T-helper 1 cell treated with Interleukin-12 subunit alpha and Interleukin-12 subunit beta and Interleukin-4 antibody, amounts not matched to agents 30 μg/mL and 1 μg/mL, for 36 hours (primary cell): ENCODE results near the gene DISC1.

ENCODE experiments used
- H3K27ac Mint-ChIP-seq: one replicate; pipeline ENCODE4 v1.8.0; 2021; ENCODE audit warnings: mild to moderate bottlenecking, mixed read lengths
- H3K27me3 Mint-ChIP-seq: one replicate; pipeline ENCODE4 v1.8.0; 2021; ENCODE audit warnings: low read depth, mixed read lengths
- H3K36me3 Mint-ChIP-seq: one replicate; pipeline ENCODE4 v1.8.0; 2021; ENCODE audit warnings: low read depth, mixed read lengths
- H3K4me1 Mint-ChIP-seq: one replicate; pipeline ENCODE4 v1.8.0; 2021; ENCODE audit warnings: low read depth, mixed read lengths
- H3K4me3 Mint-ChIP-seq: one replicate; pipeline ENCODE4 v1.8.0; 2021; ENCODE audit warnings: mild to moderate bottlenecking, moderate library complexity, mixed read lengths
- H3K9me3 Mint-ChIP-seq: one replicate; pipeline ENCODE4 v1.8.0; 2021; ENCODE audit warnings: mixed read lengths

DISC1 gene

GRCh38 chr1:231808116-231808515 is 181.5 kb downstream of the DISC1 start:
- Mint-ChIP-seq H3K9me3 (no peaks in the 10 kb centered on the region), H3K36me3 (no peaks in the 10 kb centered on the region), H3K4me3 (no peak overlapping the region), H3K4me1 (no peaks in the 10 kb centered on the region), H3K27me3 (no peaks in the 10 kb centered on the region), H3K27ac (no peak overlapping the region)

DNA sequence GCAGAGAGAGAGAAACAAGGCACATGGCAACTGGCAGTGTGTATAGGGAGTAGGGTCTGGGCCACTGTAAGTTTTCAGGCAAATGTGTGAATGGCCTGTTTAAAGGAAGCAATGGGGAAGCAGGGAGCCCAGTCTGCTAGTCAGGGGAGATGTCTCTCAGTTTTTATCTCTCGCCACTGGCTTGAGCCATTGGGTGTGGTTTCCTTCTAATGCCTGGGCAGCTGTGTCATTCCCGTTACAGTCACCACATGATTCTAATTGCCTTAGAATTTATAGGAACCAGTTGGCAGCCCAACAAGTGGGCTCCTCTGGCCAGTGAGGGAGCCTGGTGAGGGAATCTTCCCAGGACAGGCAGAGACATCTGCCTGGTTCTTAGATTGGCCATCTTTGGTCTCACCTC is 182.4 kb downstream of the DISC1 start:
- Mint-ChIP-seq H3K4me1 (no peaks in the 10 kb centered on the region), H3K36me3 (no peaks in the 10 kb centered on the region), H3K4me3 (no peak overlapping the region), H3K27me3 (no peaks in the 10 kb centered on the region), H3K9me3 (no peaks in the 10 kb centered on the region), H3K27ac (no peak overlapping the region)

DNA sequence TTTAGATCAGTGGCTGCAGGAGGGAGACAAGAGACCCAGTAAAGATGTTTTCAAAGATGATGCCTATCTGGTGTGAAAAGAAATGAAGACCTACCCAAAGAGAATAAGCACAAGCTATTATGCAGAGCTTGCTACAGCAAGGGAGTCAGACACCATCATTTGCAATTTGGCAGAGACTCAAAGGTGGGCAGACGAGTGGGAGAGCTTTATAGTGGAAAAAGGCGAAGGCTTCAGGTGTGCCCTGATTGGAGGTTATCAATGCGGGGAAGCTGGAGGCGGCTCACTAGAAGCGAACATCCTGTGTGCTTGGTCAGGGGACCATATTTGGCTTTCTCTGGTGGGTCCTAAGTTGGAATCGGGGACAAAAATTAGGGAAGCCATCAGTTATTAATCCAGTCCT is 183.8 kb downstream of the DISC1 start:
- H3K27ac Mint-ChIP-seq: no peak overlapping the region
- no peaks in the 10 kb centered on the region for H3K9me3 Mint-ChIP-seq
- no peaks in the 10 kb centered on the region for H3K27me3 Mint-ChIP-seq
- H3K4me1 Mint-ChIP-seq: no peaks in the 10 kb centered on the region
- H3K4me3 Mint-ChIP-seq: no peak overlapping the region
- H3K36me3 Mint-ChIP-seq: no peaks in the 10 kb centered on the region

- Mint-ChIP-seq H3K4me3 (no peak overlapping the region), H3K27me3 (no peaks in the 10 kb centered on the region), H3K4me1 (no peaks in the 10 kb centered on the region), H3K27ac (no peak overlapping the region), H3K36me3 (peaks cover 5% of the 10 kb centered on the region), H3K9me3 (no peaks in the 10 kb centered on the region)
These were observed 187.4 kb downstream of the DISC1 start for GRCh38 chr1:231814021-231814420.

GRCh38 chr1:231814521-231814920 is 187.9 kb downstream of the DISC1 start:
- Mint-ChIP-seq H3K4me1 (no peaks in the 10 kb centered on the region), H3K27ac (no peak overlapping the region), H3K4me3 (no peak overlapping the region), H3K36me3 (peaks cover 5% of the 10 kb centered on the region), H3K9me3 (no peaks in the 10 kb centered on the region), H3K27me3 (no peaks in the 10 kb centered on the region)

DNA sequence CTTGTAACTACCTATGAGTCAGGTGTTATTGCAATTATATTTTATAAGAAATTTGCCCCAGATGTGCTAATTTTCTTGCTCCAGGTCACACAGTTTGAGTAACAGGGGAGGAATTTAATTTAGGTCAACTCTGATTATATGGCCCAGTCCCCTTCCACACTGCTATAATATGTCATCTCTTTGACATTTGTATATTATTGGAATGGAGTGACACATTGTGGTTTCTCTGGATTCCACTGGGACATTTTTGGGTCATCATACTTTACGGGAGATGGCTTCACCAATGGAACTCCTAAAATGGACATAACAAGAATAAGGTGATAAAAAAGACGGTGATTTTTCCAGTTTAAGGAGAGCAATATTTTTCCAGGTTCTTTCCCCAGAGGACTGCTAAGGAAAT is 191.2 kb downstream of the DISC1 start:
- Mint-ChIP-seq H3K27me3 (no peaks in the 10 kb centered on the region), H3K36me3 (peaks cover 5% of the 10 kb centered on the region), H3K4me3 (no peak overlapping the region), H3K4me1 (no peaks in the 10 kb centered on the region), H3K9me3 (no peaks in the 10 kb centered on the region), H3K27ac (no peak overlapping the region)

GRCh38 chr1:231818337-231818736 is 191.7 kb downstream of the DISC1 start:
- H3K27me3 Mint-ChIP-seq: no peaks in the 10 kb centered on the region
- peaks cover 5% of the 10 kb centered on the region for H3K36me3 Mint-ChIP-seq
- no peak overlapping the region for H3K4me3 Mint-ChIP-seq
- H3K9me3 Mint-ChIP-seq: no peaks in the 10 kb centered on the region
- no peak overlapping the region for H3K27ac Mint-ChIP-seq
- no peaks in the 10 kb centered on the region for H3K4me1 Mint-ChIP-seq

DNA sequence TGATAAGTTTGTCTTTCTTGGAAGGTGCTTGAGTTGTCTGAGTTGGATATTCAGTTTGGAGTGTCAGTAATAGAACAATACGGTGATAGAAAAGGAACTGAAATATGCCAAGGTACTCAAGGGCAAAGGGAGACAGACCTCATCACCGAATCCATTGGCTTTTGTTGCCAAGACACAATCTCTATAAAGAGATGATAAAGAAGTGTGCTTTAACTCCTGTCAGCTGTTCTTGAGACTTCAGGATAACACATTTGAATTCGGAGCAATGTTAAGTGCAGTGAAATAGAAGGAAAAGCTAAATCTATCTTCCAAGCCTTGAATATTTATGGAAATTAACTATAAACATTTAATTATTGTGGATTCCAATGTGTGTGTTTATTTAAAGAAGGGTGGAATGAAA is 194.7 kb downstream of the DISC1 start:
- H3K27ac Mint-ChIP-seq: no peak overlapping the region
- no peaks in the 10 kb centered on the region for H3K4me1 Mint-ChIP-seq
- H3K36me3 Mint-ChIP-seq: peaks cover 5% of the 10 kb centered on the region
- no peak overlapping the region for H3K4me3 Mint-ChIP-seq
- H3K9me3 Mint-ChIP-seq: no peaks in the 10 kb centered on the region
- H3K27me3 Mint-ChIP-seq: no peaks in the 10 kb centered on the region

DNA sequence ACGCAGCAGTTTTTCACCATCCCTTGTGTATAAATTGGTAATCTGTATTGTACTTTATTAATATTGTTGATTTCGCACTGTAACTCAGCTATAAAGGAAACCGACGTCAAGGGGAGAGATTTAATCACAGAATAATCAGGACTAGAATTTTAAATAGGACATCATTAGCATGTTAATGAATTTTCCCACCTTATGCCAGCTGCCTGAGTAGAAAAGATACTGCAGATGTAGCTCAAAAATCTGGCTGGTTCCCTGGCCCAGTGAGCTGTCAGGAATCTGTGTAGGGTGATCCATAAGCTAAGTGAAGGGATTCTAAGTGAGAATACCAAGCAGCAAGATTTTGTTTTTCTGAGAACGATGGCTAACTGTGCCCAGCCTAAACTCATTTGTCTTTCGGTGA is 195.5 kb downstream of the DISC1 start:
- Mint-ChIP-seq H3K36me3 (peaks cover 3% of the 10 kb centered on the region), H3K9me3 (no peaks in the 10 kb centered on the region), H3K4me3 (no peak overlapping the region), H3K4me1 (no peaks in the 10 kb centered on the region), H3K27me3 (no peaks in the 10 kb centered on the region), H3K27ac (no peak overlapping the region)

GRCh38 chr1:231826566-231826965 is 200.0 kb downstream of the DISC1 start:
- no peaks in the 10 kb centered on the region for H3K4me1 Mint-ChIP-seq
- H3K36me3 Mint-ChIP-seq: no peaks in the 10 kb centered on the region
- no peaks in the 10 kb centered on the region for H3K9me3 Mint-ChIP-seq
- no peaks in the 10 kb centered on the region for H3K27me3 Mint-ChIP-seq
- H3K4me3 Mint-ChIP-seq: no peak overlapping the region
- H3K27ac Mint-ChIP-seq: no peak overlapping the region

DNA sequence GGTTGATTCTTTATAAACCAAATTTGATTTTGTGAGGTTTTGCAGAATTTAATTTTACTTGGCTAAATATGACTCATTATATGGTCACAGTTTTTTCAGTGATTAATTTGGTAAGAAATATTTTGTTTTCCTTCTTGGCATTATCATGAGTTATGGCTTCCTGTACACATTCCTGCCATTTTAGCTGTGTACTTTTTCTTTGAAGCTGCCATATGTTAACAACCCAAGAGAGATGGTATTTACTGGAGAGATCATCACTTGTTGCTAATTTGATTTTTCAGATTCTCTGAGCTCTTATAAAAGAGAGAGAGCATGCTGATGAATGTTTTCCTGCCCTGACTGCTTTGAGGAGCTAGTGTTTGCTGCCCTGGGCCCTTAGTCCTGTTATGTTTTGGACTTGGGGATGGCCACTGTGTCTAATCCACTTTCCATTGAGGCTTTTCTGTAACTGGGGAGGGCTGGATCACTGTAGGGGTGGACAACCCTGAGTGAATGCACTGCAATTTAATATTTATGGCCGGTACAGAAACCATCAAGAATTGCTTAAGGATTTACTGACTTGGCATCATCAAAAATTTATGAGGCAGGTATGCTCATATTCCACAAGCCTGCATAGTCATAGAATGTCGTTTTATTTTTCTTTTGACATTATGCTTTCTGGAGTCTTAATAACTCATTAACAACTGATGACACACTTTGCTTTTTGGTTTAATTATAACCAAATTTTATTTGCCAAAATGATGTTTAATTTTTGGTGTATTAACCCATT is 200.9 kb downstream of the DISC1 start:
- Mint-ChIP-seq H3K27ac (no peak overlapping the region), H3K4me1 (no peaks in the 10 kb centered on the region), H3K4me3 (no peak overlapping the region), H3K9me3 (no peaks in the 10 kb centered on the region), H3K27me3 (no peaks in the 10 kb centered on the region), H3K36me3 (no peaks in the 10 kb centered on the region)

DNA sequence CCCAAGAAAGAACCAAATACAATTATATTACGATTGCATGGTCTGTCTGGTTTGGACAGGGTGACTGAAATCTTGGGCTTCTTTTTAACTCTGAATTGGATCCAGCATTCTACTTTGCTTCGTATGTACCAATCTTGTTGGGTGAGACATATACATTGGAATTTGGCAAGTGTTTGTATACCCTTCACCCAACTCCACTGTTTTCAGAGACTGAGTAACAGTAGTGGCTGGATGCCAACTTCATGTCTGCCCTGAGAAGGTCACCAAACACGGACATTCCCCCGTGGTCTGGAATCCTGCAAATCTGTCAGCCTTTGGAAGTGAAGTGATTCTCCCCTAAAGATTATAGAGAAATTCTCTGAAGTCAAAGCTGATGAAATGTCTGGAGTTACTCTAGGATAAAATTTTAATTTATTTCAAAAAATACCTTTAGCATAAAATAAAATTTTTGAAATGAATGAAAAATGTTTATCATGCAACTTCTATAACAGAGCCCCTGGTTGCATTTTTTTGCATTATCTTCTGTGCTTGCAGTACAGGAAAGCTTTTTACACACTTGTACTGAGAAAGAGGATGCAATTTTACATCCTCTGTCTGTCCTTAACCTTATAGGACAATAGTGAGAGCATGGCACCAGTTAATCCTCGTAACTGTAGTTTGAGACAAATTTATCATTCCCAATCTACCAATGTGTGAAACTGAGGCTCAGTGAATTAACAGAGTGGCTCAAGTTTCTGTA is 201.8 kb downstream of the DISC1 start:
- Mint-ChIP-seq H3K36me3 (no peaks in the 10 kb centered on the region), H3K4me1 (no peaks in the 10 kb centered on the region), H3K27ac (no peak overlapping the region), H3K27me3 (no peaks in the 10 kb centered on the region), H3K9me3 (no peaks in the 10 kb centered on the region), H3K4me3 (no peak overlapping the region)

DNA sequence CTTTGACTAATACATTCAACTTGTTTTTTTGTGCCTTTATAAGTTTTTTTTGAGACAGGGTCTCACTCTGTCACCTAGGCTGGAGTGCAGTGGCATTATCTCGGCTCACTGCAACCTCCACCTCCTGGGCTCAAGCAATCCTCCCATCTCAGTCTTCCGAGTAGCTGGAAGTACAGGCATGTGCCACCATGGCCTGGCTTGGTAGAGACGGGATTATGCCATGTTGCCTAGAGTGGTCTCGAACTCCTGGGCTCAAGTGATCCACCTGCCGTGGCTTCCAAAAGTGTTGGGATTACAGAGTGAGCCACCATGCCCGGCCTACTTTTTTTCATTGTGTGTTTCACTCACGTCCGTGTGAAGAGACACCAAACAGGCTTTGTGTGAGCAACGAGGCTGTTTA is 202.7 kb downstream of the DISC1 start:
- Mint-ChIP-seq H3K4me1 (no peaks in the 10 kb centered on the region), H3K27me3 (no peaks in the 10 kb centered on the region), H3K27ac (no peak overlapping the region), H3K4me3 (no peak overlapping the region), H3K9me3 (no peaks in the 10 kb centered on the region), H3K36me3 (no peaks in the 10 kb centered on the region)

DNA sequence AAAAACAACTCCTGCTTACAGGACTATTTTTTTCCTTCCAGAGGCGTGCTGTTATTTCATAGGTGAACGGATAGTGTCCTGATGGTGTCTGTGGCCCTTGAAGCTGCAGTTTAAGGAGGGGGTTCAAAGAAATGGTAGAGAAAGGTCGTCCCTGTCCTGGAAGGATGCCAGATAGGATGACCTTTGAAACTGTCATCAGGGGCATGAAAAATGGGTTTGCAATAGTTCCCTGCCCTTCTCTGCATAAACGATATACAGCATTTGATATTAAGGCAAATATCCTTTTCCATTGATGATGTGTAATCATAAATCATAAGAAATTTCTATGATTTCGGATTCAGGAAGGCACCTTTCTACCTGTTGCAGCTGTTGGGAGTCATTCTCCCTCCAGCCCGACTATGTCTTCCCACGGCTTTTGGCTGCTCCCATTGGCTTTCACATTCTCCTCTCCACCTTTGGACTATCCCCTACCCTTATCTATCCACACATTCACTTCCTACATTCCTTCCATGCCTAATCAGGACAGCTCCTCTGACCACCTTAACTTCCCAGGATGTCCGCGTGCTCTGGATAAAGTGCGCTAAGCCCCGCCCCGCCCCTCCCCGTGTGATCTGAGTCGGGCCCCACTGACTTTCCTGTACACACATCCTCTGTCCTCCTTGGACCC is 209.8 kb downstream of the DISC1 start:
- H3K27ac Mint-ChIP-seq: no peak overlapping the region
- no peaks in the 10 kb centered on the region for H3K36me3 Mint-ChIP-seq
- H3K4me3 Mint-ChIP-seq: no peak overlapping the region
- H3K4me1 Mint-ChIP-seq: no peaks in the 10 kb centered on the region
- H3K9me3 Mint-ChIP-seq: no peaks in the 10 kb centered on the region
- no peaks in the 10 kb centered on the region for H3K27me3 Mint-ChIP-seq

DNA sequence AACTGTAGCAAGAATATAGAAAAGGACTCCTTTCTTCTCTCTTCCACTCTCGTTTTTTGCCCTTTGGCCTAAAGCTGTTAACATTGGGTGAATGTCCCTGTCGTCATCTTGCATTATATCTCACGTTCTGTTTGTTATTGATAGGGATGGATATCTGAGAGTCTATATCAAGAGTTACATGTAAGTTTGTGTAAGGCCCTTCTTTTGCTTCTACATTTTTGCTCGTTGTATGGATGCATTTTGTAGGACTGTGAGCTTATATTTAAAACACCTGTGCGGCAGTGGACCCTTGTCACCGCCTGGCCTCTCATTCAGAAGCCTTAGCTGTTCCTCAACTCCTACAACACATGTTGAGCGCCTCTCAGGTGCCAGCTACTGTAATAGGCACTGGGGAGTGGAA is 211.9 kb downstream of the DISC1 start:
- Mint-ChIP-seq H3K36me3 (no peaks in the 10 kb centered on the region), H3K27ac (no peak overlapping the region), H3K9me3 (no peaks in the 10 kb centered on the region), H3K4me1 (peaks cover 3% of the 10 kb centered on the region), H3K27me3 (no peaks in the 10 kb centered on the region), H3K4me3 (no peak overlapping the region)
